GM19043 (cell line): ENCODE measurements around the gene SLC47A1.
"Not testable (repeated sequence)": the region's sequence is repeated elsewhere in the genome, so short reads cannot be mapped to it uniquely, and the experiment has no call there.

Experiments used
- ATAC-seq: cut with Tn5 transposase; IDR thresholded peaks from one replicate; pipeline ENCODE4 v1.9.1; 2021; ENCODE audit warnings: low read depth; ENCODE audit not compliant: unreplicated experiment

Gene SLC47A1

GRCh38 chr17:19519388-19520291 is 14.0 kb upstream of the SLC47A1 start:
- ATAC-seq: not testable (repeated sequence)

DNA sequence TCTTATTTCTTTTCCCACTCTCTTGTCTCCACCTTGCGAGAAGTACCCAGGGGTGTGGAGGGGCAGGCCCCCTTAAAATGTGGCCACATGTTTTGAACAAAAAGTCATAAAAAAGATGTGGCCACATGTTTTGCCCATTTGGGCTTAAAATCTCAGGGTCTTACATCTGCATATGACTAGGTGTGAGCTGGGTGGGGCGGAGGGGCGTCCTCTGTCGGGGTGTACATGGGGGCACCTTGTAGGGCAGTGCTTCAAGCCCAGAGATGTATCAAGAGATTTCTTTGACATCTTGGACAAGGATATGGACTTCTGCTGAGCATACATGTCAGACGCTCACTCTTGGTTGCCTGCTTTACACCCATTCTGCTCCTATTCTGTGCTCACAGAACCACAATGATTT is 13.0 kb upstream of the SLC47A1 start:
- ATAC-seq: no peak

- ATAC-seq: no peak
Measured at GRCh38 chr17:19523690-19524089, 10.0 kb upstream of the SLC47A1 start.

- ATAC-seq: not testable (repeated sequence)
Measured at GRCh38 chr17:19526950-19527349, 6.7 kb upstream of the SLC47A1 start.

- no peak for ATAC-seq
Measured at GRCh38 chr17:19531780-19532501, 1.7 kb upstream of the SLC47A1 start.

DNA sequence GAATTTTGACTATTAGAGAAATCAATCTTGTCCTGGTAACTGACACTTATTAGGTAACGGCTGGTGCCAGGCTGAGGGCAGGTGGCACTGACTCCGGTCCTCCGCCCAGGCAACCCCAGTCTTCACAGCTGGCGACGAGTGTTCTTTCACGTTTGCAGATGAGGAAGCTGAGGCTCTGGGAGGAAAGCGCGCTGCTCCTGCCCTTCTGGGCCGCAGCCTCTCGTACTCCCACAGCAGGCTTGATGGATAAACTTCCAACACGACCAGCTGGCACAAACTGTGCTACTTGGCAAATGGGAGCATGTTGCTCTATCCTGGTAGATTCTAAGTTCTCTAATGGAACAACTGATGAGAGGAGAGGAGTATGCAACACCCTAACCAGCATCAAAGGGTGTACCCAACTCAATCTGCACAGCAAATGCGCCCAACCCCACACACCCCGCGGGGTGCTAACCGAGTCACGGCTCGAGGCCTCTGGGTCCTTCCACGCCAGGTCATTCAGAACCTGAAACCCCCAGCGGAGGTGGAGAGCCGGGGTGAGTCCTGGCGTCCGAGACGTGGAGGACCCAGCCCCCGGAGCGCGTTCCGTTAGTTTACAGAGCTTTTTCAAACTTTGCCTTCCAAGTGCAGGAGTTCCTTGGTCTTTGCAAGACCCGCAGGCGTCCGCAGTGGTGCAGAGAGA is 477 bp upstream of the SLC47A1 start:
- ATAC-seq: no peak

GRCh38 chr17:19534562-19535149 is 1.0 kb downstream of the SLC47A1 start:
- ATAC-seq: no peak

DNA sequence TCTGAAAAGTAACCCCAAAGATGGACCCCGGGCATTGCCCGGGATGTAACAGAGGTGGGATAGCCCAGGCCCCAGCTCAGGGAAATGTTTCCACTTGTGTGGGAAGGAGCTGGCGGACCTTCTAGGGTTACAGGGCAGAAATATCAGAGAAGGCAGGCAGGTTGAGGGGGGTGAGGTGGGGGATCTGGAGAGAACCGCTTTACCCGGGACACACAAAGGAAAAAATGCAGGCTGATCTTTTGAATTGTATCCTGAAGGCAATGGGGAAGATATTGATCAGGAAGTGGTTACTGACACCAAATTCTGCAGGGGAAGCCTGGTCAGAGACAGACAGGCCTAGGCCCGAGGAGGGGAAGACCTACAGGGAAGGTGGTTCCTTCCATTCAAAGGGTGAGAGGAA is 3.5 kb downstream of the SLC47A1 start:
- ATAC-seq: no peak

- no peak for ATAC-seq
Measured at GRCh38 chr17:19538095-19539039, 4.7 kb downstream of the SLC47A1 start.

DNA sequence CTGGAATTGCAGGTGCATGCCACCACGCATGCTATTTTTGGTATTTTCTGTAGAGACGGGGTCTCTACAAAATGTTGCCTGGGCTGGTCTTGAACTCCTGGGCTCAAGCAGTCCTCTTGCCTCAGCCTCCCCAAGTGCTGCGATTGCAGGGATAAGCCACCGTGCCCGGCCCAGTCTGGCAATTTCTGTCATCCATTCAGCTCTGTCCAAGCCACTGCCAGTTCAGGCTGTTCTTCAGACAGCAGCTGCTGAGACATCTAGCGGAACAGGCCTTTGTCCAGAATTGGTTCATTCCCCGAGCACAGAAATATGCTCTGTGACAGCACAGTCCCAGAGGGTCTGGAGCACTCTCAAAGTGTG is 5.4 kb downstream of the SLC47A1 start:
- no peak for ATAC-seq

GRCh38 chr17:19539841-19540311 is 6.2 kb downstream of the SLC47A1 start:
- ATAC-seq: no peak

DNA sequence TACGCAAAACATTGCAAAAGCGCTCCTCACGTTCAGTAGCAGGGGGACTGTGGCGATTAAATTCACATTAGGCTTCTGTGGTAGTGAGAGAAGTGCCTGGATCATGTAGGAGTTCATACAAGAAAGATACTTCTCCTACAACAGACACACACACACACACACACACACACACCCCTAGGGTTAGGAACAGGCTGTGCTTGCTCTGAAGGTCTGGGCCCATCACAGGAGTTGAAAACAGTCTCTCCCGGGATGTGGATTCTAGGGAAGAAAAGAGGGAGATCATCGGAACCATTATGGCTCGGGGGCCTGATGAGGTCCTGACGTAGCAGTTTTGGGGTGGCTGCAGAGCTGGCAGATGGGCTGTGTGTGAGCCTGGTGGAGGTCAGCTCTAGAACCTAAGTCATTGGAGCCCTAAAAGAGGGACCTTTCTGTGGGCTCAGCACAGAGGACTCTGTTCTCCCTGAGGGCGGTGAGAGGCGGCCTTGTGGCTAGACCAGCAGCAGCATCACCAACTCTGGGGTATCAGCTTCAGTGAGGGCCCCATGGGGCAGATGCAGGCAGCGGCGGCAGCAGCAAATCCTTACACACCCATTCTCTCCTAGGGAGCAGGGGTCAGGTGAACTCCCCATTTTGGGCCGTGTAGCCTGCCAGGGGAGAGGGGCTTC is 7.2 kb downstream of the SLC47A1 start:
- ATAC-seq: no peak

DNA sequence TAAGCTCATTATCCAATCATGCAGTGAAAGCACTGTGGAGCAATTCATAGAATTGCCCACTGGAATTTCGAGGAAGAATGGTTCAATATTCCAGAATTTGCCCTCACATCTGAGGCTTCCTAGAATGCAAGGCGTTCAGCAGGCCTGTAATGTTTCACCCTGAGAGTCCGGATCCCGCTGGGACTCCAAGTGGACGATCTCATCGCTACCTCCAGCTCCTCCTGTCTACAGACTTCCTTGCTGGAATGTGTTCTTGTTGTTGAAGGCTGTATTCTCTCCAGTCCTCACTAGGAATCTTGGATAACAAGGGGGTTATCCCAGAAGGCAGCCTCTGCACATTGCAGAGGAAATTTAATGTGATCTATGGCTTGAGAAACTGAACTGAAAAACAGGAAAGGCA is 7.8 kb downstream of the SLC47A1 start:
- ATAC-seq: no peak

DNA sequence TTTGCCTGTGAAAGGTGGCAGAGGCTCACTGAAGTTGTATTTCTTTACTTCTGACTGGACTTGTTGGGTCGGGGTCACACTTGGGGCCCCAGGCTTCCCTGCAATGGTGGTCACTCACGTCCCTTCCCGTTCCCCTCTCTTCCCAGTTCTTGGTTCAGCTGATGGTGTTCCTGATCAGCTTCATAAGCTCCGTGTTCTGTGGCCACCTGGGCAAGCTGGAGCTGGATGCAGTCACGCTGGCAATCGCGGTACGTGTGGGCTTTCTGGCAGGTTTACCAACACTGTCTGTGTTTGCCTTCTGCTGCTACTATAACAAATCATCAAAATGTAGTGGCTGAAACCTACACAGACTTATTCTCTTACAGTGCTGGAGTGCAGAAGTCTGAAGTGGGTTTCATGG is 8.6 kb downstream of the SLC47A1 start:
- no peak for ATAC-seq

GRCh38 chr17:19544366-19544765 is 10.7 kb downstream of the SLC47A1 start:
- ATAC-seq: no peak

- ATAC-seq: no peak
Measured at GRCh38 chr17:19546289-19547065, 12.8 kb downstream of the SLC47A1 start.

GRCh38 chr17:19549746-19550623 is 16.3 kb downstream of the SLC47A1 start:
- no peak for ATAC-seq
